Fibroblast of skin of abdomen (primary cell): ENCODE results near the gene NRG2.

Experiments used
- DNase-seq: peaks from one replicate; pipeline ENCODE4 v3.0.0-alpha.2; 2013

NRG2 gene

DNA sequence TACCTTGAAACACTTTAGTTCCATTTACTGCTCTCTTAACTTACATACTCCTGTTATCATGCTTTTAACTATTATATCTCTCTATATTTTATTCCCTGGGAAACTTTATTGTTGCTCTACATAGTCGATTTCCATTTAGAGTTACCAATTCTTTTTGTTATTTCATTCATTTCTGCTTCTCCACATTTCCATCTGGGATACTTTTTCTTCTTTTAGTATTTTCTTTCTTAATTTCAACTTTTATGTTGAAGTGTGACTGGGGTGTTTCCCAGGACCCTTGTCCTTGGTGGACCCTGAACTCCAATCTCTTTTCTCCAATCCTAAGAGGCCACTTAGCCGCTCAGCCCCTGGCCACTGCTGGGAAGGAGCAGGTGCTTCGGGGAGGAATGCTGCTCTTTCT is 211.5 kb downstream of the NRG2 start:
- no peak for DNase-seq

DNA sequence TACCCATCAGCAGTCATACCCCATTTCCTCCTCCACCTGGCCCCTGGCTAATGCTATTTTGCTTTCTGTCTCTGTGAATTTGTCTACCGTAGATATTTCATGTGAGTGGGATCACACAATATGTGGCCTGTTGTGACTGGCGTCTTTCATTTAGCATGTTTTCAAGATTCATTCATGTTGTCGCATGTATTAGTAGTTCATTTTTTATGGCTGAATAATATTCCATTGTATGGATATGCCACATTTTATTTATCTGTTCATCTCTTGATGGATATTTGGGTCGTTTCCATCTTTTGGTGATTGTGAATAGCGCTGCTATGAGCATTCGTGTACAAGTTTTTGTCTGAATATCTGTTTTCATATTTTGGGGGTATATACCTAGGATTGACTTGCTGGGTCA is 213.6 kb downstream of the NRG2 start:
- DNase-seq = no peak

DNA sequence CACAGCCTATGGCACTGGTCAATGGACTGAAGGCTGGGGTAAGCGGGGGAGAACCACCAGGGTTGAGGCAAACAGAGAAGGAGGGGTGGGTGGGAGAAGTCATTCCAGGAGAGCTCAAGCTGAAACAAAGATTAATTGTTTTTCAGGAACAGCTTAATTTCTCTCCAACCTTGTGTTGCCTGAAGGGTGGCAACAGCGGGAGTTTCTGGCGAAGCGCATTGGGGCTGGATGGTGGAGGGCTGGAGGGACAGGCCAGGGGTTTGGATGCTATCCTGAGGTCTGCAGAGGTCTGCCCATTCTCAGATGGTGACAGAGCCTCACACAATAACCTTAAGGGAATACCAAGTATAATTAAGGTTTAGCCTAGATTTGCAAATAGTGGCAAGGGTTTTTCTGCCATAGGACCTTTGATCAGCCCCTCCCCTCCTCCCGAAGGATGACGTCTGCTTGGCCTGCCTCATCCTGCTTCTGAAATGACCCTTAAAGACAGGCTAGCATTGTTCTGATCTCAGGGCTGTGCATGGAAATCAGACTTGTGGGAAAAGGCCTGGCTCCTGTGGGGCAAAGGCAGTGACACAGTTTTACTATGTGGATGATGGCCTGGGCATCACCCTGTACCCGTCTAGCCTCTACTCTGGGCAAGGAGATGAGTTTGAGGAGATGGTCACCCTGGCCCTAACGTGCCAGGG is 214.7 kb downstream of the NRG2 start:
- DNase-seq = no peak

DNA sequence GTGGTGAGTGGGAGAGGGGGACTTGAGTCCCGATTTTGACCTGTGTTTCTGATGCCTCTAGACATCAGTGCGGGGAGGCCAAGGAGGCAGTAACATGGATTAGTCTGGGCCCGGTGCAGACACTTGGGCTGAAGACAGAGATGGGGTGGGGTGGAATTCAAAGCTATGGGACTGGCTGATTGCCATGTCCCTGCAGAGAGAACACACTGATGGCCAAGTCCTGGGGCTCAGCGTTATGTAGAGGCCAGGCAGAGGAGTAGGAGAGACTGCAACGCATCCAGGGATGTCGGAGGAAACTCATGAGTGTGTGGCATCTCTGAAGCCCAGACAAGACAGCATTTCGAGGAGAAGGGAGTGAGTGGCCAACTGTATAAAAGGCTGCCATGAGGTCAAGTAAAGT is 217.4 kb downstream of the NRG2 start:
- no peak for DNase-seq

DNA sequence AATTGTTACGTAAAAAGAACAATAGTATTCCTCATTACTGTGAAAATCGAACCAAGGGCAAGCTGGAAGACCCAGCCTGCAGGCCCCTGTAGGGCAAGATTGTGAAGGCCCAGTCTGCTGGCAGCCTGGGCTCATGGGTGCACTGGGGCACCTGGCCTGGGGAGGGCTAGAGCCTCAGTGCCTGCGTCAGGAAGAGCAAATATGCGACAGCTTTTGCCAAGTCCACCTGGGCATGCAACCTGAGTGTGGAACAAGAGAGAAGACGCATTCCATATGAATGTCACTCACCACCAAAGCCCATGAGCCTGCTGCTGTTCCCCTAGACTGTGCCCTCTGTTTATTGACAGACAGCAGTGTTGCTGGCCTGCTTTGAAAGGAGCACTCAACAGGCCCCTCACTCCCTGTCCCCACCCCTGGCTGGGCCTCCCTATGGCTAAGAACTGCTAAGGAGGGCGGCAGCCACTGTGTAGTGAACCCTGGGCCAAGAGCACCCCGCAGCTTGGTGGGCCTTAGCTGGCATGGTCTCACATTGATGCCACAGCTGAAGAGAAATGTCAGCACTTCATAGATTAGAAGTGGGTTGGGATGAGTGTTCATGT is 219.2 kb downstream of the NRG2 start:
- no peak for DNase-seq

DNA sequence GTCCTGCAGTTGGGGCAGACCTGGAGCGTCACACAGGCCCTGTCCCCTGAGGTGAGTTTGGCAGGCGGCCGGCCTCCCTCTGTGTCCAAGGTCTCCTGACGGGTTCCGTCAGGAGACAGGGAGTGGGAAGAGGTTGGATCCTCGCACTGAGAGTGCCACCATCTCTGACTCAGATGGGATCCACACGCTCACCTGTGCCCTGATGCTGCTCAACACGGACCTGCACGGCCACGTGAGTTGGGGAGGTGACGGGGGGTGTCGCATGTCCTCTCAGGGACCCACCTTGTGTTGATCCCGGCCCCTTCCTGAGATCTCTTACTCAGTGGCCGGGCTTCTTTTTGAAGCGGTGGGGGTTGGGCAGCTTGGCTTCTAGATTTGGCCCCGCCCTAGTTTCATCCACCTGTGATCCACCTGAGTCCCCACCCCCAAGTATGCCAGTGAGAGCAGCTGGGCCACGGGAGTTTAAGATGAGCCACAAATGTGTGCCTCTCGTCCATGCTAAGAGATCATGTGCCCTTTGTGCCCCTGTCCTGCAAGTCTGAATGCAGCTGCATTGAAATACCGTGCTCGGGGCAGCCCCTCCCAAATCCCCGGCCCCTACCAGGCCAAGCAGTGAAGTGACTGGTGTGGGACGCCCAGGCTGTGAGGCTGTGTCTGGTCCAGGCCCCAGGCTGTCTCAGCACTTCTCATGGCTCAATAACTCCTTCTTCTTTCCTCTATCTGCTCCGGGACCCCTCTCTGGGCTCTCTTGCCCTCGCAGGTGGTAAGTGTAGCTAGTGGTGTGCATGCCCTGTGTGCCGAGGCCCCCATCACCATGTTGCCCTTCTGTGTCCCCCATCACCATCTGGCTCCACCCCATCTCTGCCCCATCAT is 220.3 kb downstream of the NRG2 start:
- DNase-seq = no peak

DNA sequence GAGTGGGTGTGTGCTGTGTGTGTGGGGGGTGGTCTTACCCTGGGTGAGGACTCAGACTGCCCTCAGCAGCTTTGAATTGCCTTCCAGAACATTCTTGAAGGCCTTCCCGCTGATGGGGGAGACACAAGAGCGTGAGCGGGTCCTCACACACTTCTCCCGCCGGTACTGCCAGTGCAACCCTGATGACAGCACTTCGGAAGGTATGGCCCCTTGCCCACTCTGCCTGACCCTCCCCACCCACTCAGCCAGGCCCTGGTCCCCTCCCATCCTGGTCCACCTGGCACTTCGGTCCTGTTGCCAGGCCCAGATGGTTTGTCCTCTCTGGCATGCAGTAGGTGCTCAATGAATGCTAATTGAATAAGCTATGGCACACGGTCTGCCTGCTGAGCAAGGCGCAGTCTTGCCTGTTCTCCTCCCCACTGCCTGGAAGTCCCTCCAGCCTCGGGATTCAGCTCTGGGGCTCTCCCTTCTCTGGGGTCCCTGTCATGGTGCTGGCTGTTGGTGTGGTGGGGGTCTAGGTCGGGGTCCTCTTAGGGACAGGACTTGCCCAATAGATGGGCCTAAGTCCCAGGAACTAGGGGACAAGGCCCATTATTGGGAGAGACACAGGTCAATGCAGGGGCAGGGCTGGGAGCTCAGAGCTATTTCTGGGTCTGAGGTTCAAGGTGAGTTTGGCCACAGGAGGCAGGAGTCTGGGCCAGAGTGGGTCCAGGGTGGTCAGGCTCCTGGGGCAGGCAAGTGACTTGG is 221.1 kb downstream of the NRG2 start:
- no peak for DNase-seq

DNA sequence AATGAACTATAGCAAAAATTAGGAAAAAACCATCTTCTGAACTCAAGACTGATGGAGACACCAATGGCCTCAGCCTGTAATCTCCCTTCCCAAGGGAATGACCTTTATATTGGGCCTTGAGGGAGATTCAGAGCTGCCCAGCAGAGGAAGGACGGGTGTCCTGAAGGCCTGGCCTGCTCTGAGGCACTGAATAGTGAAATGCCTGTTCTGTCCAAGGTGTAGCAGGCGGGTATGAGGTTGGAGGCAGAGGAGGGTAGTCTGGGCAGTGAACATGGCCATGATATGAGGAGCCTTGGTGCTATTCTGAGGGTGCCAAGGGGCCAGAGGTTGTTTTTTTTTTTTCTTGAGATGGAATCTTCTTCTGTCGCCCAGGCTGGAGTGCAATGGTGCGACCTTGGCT is 222.5 kb downstream of the NRG2 start:
- no peak for DNase-seq

DNA sequence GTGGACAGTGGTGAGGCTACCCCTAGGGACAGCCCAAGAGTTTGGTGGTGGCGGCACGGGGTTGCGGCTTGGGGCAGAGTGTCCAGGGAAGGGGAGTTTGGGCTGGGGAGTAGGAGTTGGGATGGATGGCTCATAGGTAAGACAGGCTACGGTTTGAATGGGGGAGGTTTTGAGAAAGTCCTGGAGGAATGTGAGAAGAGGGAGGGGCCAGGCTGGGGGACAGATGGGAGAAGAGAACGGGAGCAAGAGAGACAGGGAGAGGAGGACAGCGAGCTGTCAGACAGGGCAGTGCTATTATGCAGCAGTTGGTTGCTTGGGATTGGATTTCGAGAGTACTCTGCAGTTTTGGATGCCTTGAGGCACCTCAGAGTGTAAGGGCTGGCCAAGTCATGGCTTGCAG is 223.0 kb downstream of the NRG2 start:
- no peak for DNase-seq

DNA sequence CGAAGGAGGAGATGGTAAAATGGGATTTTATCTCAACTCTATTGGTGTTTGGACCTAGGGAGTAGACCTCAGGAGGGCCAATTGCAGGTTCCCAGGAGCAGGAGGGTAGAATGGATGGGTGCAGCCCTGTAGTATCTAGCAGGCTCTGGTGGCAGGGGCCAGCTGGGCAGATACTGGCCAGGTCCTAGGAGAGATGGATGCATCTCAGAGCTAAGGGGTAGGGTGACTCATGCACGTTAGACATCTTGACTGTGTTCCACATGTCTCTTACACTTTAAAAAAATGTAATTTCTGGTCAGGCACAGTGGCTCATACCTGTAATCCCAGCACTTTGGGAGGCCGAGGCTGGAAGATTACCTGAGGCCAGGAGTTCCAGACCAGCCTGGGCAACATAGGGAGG is 225.1 kb downstream of the NRG2 start:
- DNase-seq = no peak

DNA sequence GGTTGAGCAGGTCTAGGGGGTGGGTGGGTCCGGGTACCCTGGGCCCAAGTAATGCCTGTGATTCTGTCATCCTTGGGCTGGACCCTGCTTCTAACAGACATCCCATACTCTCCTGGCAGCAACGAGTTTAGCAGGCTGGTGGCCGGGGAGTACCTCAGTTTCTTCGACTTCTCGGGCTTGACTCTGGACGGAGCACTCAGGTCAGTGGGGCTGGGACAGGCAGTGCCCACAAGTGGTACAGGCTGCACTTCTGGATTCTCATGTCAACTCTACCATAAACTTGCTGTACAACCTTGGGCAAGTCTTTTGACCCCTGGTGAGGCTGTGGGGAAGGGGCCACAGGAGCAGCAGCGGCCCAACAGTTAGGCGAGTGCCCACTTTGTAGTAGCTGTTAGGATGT is 225.7 kb downstream of the NRG2 start:
- no peak for DNase-seq

DNA sequence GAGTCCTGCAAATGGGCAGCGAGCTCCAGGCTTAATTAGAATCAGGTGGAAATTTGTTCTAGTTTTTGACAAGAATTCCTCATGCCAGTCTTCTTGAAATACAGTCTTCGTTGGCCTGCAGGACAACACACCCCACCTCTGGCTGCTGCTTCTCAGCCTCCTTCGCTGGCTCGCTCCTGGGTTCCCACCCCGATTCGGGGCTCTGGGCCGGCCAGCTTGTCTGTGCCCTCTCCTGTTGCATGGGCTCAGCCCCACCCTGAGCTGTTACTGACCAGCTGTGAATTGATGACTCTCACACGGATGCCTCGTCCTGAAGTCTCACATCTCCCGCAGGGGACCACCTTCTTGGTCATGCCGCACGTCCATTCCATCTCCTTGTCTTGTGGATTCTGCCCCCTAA is 226.5 kb downstream of the NRG2 start:
- no peak for DNase-seq

DNA sequence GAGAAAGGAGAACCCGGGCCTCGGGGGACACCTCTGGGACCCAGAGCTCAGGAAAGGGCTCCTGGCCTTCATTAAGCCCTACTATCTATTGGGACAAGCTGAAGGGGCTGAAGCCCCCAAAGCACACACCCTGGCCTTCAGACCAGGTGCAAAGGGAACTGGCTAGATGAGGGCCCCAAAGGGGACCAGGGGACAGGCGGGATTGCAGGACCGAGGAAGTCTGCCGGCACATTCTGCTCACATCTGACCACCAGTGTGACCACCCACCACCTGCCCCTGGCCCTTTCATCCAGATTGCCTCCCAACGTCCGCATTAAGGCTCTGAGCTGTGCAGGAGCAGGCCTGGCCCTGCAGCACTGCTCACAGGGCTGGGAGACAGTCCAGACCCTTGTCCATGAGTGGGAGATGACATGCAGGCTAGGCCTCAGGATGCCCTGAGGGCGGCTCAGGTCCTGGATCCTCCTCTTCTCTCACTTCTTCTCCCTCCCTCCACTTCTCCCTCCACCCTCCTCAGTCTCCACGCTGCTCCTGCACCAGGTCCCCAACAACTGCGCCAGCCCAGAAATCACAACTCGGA is 228.3 kb downstream of the NRG2 start:
- no peak for DNase-seq

DNA sequence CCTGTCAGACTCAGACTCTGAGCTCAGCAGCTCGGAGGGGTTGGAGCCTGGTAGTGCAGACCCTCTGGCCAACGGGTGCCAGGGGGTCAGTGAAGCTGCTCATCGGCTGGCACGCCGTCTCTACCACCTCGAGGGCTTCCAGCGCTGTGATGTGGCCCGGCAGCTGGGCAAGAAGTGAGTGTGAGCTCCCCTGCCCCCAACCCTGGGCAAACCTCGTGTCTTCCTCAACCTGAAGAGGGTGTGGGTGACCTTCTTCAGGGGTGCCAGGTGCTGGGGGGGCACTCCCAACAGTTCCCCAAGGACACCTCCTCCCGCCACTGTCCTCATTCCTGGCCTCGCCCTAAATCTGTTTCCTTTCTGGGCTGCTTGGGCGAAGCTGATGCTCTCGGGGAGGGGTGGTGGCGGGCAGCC is 228.9 kb downstream of the NRG2 start:
- no peak for DNase-seq

DNA sequence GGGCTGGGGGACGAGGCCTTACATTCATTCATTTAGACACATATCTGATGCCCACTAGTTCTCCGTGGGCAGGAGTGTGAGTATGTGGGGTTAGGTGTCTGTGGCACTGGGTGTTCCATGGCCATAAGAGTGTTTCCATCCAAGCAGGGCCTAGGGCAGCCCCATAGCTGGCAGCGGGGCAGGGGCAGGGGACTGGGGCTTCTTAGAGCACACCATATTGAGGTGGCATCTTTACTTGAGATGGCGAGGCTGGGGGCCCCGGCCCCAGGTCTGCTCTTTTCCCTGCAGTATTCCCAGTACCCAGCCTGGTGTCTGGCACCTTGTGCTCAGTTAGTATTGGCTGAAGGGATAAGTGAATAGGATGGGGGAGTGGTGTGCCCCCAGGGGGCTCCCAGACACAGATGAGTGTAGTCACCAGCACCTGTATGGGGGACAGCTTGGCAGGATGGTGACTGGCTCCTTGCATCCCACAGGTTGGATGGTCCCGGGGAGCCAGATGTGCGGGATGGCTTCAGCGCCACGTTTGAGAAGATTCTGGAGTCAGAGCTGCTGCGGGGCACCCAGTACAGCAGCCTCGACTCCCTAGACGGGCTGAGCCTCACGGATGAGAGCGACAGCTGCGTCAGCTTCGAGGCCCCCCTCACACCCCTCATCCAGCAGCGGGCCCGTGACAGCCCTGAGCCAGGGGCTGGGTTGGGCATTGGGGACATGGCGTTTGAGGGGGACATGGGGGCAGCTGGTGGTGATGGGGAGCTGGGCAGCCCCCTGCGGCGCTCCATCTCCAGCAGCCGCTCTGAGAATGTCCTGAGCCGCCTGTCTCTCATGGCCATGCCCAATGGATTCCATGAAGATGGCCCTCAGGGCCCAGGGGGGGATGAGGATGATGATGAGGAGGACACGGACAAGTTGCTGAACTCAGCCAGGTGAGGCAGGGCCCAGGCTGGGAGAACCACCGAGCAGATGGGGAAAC is 230.0 kb downstream of the NRG2 start:
- no peak for DNase-seq

DNA sequence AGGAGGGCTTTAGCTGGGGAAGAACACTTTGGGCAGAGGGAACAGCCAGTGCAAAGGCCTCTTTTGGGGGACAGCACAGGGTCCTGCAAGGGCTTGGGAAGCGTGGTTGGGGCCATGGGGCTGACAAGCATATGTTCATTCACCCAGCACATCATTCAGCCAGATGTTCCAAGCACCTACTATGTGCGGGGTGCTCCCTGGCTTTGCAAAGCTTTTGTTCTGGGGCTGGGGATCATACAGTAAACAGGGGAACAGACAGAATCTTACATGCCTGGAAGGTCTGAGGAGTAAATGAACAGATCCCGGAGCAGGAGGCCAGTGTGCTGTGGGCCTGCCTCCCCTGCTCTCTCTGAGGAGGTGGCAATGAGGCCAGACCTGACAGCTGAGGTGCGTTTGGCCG is 230.8 kb downstream of the NRG2 start:
- no peak for DNase-seq

DNA sequence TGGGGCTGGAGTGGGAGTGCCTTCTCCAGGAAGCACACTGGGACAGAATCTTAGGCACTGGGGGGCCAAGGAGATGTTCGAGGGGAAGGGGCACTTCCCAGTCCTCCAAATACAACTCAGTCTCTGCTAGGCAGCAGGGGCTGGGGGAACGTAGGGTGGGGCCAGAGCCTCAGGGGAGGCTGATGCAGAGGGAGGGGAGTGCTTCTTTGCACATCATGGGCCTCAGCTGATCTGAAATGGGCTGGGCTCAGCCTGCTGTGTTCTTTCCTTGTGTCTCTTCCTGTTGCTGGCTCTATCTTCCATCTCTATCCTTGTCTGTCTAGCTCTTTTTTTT is 231.9 kb downstream of the NRG2 start:
- no peak for DNase-seq

DNA sequence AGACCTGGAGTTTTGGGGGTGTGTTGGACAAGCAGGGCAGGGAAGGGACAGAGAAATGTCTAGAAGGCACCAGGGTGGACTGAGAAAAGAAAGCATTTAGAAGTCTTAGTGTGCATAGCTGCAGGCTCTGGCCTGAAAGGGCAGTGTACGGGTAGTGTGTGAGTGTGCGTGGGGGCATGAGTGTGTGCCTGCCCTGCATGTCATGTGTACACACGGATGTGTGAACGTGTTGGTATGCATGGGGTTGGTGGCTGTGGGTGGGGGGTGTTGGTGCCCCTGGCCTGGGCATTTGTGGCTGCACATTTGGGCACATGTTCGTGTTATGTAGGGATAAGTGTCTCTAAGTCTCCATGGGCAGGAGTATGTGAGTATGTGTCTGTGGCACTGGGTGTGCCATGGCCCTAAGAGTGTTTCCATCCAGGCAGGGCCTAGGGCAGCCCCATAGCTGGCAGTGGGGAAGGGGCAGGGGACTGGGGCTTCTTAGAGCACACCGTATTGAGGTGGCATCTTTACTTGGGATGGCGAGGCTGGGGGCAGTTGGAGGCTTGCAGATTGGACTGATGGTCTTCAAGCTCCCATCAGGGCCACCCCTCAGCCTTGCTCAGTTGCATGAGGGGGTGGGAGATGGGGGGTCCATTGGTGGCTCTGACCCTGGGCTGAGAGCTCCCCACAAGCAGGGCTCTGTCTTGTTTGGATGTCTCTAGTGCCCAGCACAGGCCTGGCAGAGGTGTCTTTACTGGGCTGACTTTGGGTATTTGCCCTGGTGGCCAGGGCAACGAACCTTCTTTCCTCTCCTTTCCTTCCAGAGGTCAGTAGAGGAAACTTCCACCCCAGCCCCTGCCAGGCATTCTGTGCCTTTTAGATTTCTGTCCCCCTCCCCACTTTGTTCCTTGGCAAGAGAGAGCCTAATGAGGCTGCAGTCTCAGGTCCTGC is 232.5 kb downstream of the NRG2 start:
- no peak for DNase-seq

DNA sequence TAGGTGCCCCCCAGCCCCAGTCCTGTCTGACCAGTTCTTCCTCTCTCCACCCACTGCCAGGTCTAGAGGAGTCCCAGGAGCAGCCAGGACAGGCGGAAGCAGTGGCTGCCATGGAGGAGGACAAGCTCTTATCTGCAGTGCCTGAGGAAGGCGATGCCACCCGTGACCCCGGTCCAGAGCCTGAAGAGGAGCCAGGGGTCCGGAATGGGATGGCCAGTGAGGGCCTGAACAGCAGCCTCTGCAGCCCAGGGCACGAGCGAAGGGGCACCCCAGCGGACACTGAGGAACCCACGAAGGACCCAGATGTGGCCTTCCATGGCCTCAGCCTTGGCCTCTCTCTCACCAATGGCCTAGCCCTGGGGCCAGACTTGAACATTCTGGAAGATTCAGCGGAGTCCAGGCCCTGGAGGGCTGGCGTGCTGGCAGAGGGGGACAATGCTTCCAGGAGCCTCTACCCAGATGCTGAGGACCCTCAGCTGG is 233.7 kb downstream of the NRG2 start:
- DNase-seq = no peak
